GM18499 (cell line): ENCODE measurements around the gene SULT2B1.

Source experiments
- ATAC-seq: cut with Tn5 transposase; IDR thresholded peaks from one replicate; pipeline ENCODE4 v1.9.1; 2021; ENCODE audit warnings: moderate number of reproducible peaks; ENCODE audit not compliant: insufficient read depth, unreplicated experiment

SULT2B1 gene

GRCh38 chr19:48616491-48617056, 64.6 kb downstream of the SULT2B1 start:
- no peak for ATAC-seq

GRCh38 chr19:48617146-48617937, 65.4 kb downstream of the SULT2B1 start:
- no peak for ATAC-seq

GRCh38 chr19:48618278-48618915, 66.4 kb downstream of the SULT2B1 start:
- no peak for ATAC-seq

- ATAC-seq = peak; percentile 88
Measured at GRCh38 chr19:48618916-48619691, 67.1 kb downstream of the SULT2B1 start, which contains the start of the genes RPL18 and SPHK2. Gene RPL18, minus strand, starts transcription at chr19:48619178. Its CDS starts 35 bp downstream, at chr19:48619143. Gene SPHK2, plus strand, starts transcription at chr19:48619506. Its CDS starts 1,009 bp downstream, at chr19:48620515.

GRCh38 chr19:48619692-48620585, 68.0 kb downstream of the SULT2B1 start:
- ATAC-seq = no peak

DNA sequence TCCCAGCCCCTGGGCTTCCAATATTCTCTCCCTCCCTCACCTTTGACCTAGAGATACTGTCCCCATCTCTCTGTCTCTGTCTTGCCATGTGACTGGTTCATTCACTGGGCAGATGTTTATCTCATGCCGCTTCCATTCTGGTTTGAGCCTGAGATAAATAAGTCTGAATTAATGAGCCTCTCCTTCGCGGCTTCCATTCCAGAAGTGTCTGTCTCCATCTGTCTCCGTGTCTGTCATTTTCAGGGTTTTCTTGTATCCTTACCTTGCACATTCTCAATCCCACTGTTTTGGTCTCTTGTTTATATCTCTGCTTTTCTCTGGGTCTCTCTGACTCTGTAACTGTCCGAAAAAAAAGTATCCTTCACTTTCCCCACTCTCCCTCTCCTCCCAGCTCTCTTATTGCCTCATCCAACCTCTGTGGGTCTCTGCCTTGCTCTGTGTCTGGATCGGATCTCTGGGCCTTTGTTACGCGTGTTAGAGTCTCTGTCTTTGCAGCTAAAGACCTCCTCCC, 71.6 kb downstream of the SULT2B1 start:
- no peak for ATAC-seq

DNA sequence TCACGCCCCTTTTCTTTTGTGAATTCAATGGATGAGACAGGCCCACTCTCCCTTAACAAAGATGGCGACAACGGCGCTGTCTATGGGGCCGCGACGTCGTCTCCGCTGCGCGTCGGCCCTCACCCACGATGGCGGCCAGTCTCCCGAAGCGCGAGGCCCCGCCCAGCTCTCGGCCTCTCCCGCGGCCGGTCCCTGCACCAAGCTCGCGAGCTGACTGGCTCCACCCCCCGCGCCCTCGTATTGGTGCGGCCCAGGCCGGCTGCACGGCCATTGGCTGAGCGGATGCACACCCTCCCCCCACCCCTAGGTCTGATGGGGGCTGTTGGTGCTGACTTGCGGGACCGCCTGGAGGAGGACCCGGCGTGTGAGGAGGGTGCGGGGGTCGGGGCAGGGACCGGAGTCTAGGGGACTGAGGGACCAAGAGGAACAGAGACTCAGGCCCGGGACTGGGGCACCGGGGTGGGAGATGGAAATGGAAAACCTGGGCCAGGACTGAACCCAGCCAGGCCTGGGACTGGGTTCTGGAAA, 72.2 kb downstream of the SULT2B1 start:
- ATAC-seq = no peak

- ATAC-seq = no peak
Measured at GRCh38 chr19:48624791-48625723, 73.1 kb downstream of the SULT2B1 start.

- ATAC-seq = no peak
Measured at GRCh38 chr19:48625891-48626327, 73.9 kb downstream of the SULT2B1 start.

DNA sequence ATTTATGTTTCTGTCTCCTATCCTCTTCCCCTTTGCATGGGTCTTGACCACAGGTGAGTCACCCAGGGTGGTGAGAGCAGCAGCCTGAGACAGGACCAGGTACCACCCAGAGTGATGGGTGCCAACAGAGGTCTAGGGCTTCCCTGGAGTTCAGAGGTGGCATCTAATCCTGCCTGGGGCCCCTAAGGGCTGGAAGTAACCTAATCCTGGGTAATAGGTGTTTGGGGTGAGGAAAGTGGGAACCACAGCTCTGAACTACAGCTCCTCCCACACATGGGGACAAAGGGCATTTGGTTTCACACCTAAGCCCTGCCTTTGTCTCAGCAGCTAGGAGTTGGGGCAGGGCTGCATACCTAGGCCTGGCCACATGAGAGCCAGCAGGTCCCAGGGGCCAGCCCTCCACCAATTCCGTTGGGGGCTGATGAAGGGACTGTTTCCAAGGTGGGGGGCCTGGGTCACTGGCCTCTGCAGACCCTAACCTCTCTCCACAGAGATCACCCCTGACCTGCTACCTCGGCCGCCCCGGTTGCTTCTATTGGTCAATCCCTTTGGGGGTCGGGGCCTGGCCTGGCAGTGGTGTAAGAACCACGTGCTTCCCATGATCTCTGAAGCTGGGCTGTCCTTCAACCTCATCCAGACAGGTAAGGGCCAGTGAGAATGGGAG, 75.4 kb downstream of the SULT2B1 start:
- no peak for ATAC-seq

GRCh38 chr19:48627865-48628314, 75.9 kb downstream of the SULT2B1 start:
- ATAC-seq = no peak

- no peak for ATAC-seq
Measured at GRCh38 chr19:48628486-48629296, 76.7 kb downstream of the SULT2B1 start.

DNA sequence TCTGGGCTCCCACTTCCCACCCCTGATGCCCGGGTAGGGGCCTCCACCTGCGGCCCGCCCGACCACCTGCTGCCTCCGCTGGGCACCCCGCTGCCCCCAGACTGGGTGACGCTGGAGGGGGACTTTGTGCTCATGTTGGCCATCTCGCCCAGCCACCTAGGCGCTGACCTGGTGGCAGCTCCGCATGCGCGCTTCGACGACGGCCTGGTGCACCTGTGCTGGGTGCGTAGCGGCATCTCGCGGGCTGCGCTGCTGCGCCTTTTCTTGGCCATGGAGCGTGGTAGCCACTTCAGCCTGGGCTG, 77.3 kb downstream of the SULT2B1 start:
- ATAC-seq = no peak

- ATAC-seq = no peak
Measured at GRCh38 chr19:48629599-48630295, 77.8 kb downstream of the SULT2B1 start.

GRCh38 chr19:48630296-48631063, 78.5 kb downstream of the SULT2B1 start:
- ATAC-seq = no peak
